GM18519 (cell line): ENCODE results near the gene ARMC9.
A peak's percentile ranks its signal among the peaks of the same experiment; 100 is the strongest.
"Not testable (repeated sequence)": the region's sequence is repeated elsewhere in the genome, so short reads cannot be mapped to it uniquely, and the experiment has no call there.

ENCODE experiments used
- ATAC-seq: cut with Tn5 transposase; IDR thresholded peaks from one replicate; pipeline ENCODE4 v1.9.1; 2021; ENCODE audit warnings: mild to moderate bottlenecking, moderate library complexity; ENCODE audit not compliant: unreplicated experiment, low FRiP score

Gene ARMC9

GRCh38 chr2:231391981-231392380 is 193.6 kb downstream of the ARMC9 start:
- ATAC-seq, result no peak

- no peak for ATAC-seq
These were observed 194.2 kb downstream of the ARMC9 start for GRCh38 chr2:231392431-231393148.

- no peak for ATAC-seq
These were observed 195.0 kb downstream of the ARMC9 start for GRCh38 chr2:231393149-231394131.

- peak; percentile 36 for ATAC-seq
These were observed 196.0 kb downstream of the ARMC9 start for GRCh38 chr2:231394211-231395141.

GRCh38 chr2:231395188-231396057 is 197.0 kb downstream of the ARMC9 start, which contains the start of gene B3GNT7:
B3GNT7 (plus strand) TSS chr2:231395710; CDS start chr2:231395804, 94 bp downstream.
- no peak for ATAC-seq

- ATAC-seq, result no peak
These were observed 197.8 kb downstream of the ARMC9 start for GRCh38 chr2:231396058-231396821.

- no peak for ATAC-seq
These were observed 198.8 kb downstream of the ARMC9 start for GRCh38 chr2:231397011-231397927.

GRCh38 chr2:231397928-231398294 is 199.5 kb downstream of the ARMC9 start:
- no peak for ATAC-seq

- ATAC-seq, result no peak
These were observed 200.2 kb downstream of the ARMC9 start for GRCh38 chr2:231398585-231398984.

GRCh38 chr2:231399046-231399852 is 200.8 kb downstream of the ARMC9 start:
- no peak for ATAC-seq

- ATAC-seq, result no peak
These were observed 201.6 kb downstream of the ARMC9 start for GRCh38 chr2:231399853-231400680.

- ATAC-seq, result not testable (repeated sequence)
These were observed 202.2 kb downstream of the ARMC9 start for GRCh38 chr2:231400681-231401080.

GRCh38 chr2:231401101-231401500 is 202.7 kb downstream of the ARMC9 start:
- not testable (repeated sequence) for ATAC-seq

- not testable (repeated sequence) for ATAC-seq
These were observed 205.2 kb downstream of the ARMC9 start for GRCh38 chr2:231403421-231404182.

- not testable (repeated sequence) for ATAC-seq
These were observed 205.8 kb downstream of the ARMC9 start for GRCh38 chr2:231404183-231404578.
